Measurements from ENCODE around the gene EFCC1. TPM values are rescaled to one million over a fixed set of nuclear protein-coding genes. Genes with fewer than 3 reads are reported as not detected.
A peak's percentile ranks its signal among the peaks of the same experiment; 100 is the strongest.

EFCC1 gene
- total RNA-seq, 3 donors from 2014 or later: 1.6 to 3.9 (median 1.8) TPM

DNA sequence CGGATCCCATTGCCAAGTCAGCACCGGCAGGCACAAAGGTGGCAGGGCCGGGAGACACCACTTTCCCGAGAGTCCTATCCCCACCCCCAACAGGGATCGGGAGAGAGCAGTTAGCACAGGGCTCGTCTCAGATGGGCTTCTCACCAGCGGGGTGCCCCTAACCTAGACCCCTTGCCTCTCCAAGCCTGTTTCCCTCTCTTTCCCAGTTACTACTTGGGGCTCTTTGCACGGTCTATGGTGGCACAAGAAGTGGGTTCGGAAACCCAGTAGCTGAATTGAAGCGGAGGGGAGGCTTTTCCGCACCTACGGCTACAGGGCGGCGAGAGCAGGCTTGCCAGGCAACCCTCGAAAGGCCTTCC is 383 bp upstream of the EFCC1 start:
- intact Hi-C loops (cut with DNase I; ENCODE audit: low total_unique reads): no loop called here
- H3K27me3 ChIP-seq: peaks cover 0 to 27% of the 10 kb centered on the region in 2 donors
- DNase-seq (ENCODE audit: low spot score in 2 of 2): no peak
- H3K27ac ChIP-seq: peak overlapping the region; percentile 50 to 80
- peak overlapping the region; percentile 50 to 80 (median 61) for H3K4me3 ChIP-seq
- no peaks in the 10 kb centered on the region for H3K9me3 ChIP-seq
- peaks cover 3 to 8% of the 10 kb centered on the region in 2 donors for H3K4me1 ChIP-seq
- H3K36me3 ChIP-seq: no peaks in the 10 kb centered on the region
- TF ChIP-seq POLR2AphosphoS5 (IDR thresholded peaks at IDR 0.05) (no peak), POLR2A (IDR thresholded peaks at IDR 0.05) (no peak)
- TF ChIP-seq, protein P1, sequence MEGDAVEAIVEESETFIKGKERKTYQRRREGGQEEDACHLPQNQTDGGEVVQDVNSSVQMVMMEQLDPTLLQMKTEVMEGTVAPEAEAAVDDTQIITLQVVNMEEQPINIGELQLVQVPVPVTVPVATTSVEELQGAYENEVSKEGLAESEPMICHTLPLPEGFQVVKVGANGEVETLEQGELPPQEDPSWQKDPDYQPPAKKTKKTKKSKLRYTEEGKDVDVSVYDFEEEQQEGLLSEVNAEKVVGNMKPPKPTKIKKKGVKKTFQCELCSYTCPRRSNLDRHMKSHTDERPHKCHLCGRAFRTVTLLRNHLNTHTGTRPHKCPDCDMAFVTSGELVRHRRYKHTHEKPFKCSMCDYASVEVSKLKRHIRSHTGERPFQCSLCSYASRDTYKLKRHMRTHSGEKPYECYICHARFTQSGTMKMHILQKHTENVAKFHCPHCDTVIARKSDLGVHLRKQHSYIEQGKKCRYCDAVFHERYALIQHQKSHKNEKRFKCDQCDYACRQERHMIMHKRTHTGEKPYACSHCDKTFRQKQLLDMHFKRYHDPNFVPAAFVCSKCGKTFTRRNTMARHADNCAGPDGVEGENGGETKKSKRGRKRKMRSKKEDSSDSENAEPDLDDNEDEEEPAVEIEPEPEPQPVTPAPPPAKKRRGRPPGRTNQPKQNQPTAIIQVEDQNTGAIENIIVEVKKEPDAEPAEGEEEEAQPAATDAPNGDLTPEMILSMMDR (IDR thresholded peaks at IDR 0.05): no peak

DNA sequence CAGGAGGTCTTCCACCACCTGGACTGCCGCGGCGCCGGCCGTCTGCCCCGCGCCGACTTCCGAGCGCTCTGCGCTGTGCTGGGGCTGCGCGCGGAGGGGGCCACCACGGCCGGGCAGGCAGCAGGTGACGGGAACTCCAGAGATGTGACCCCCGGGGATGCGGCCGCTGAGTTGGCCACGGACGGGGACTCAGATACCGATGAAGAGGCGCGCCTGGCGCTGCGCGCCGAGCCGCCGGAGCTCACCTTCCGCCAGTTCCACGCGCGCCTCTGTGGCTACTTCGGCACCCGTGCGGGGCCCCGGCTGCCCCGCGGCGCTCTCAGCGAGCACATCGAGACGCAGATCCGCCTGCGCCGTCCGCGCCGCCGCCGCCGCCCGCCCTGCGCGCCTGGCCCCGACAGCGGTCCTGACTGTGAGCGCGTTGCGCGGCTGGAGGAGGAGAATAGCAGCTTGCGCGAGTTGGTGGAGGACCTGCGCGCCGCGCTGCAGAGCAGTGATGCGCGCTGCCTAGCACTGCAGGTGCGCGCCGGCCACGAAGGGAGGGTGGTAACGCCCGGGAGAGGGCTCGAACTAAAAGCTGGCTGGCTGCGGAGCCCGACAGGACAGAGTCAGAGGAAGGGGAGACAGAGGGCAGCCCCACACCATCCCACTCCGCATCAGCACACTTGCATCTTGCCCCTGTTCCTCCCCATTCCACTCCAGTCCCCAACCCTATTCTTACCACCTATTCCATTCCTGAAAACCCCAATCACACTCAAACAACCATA is 885 bp downstream of the EFCC1 start:
- H3K9me3 ChIP-seq: no peaks in the 10 kb centered on the region
- H3K4me3 ChIP-seq: peak overlapping the region; percentile 50 to 80 (median 61)
- H3K27me3 ChIP-seq: peaks cover 0 to 27% of the 10 kb centered on the region in 2 donors
- DNase-seq (ENCODE audit: low spot score in 2 of 2): no peak
- H3K27ac ChIP-seq: peak overlapping the region in 1 of 2 donors; percentile 80
- no peaks in the 10 kb centered on the region for H3K36me3 ChIP-seq
- peaks cover 3 to 8% of the 10 kb centered on the region in 2 donors for H3K4me1 ChIP-seq
- intact Hi-C loops (cut with DNase I; ENCODE audit: low total_unique reads): no loop called here
- TF ChIP-seq POLR2A (IDR thresholded peaks at IDR 0.05) (no peak), POLR2AphosphoS5 (IDR thresholded peaks at IDR 0.05) (no peak)
- TF ChIP-seq, protein P1 (IDR thresholded peaks at IDR 0.05): no peak

DNA sequence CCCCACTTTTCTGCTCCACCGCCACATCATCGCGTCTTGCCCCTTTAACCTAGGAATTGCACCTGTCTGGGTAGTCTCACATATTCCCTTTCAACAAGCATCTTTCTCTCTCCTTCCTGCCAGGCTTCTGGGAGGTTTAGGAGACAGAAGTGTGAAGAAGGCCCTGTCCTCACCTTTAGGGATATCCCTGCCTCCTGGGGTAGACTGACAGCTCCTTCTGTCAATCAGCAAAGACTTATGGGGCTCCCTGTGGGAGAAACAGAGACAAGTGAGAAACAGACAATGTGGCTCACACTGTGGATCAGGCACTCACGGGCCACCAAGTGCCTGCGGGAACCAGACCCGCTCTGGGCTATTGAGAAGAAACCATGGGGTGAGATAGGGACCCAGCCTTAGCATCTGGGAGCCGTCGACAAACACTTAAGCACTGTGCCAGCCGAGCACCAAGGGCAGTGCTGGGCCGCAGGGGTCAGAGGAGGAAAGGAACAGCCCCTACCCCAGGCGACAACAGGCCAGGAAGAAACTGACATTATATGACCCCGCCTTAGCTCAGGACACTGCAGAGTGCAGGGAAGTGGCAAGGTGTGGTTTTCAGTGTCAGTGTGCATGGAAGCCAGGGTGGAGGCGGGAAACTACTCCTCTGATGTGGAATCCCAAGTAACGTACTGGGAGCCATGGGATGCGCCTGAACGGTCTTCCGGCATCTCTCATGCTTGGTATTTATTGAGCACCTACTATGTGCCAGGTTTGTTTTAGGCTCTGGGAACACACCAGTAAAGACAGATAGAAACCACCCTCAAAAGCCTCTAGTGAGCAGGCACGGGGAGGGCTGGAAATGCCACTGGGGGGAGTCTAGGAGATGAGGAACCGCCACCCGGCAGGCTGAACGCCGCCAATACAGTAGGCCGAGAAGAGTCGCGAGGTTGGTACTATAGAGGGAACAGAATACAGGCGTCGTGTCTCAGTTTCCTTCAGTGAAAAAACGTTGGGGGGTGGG is 1.8 kb downstream of the EFCC1 start:
- H3K4me1 ChIP-seq: peaks cover 3 to 8% of the 10 kb centered on the region in 2 donors
- no peaks in the 10 kb centered on the region for H3K9me3 ChIP-seq
- H3K36me3 ChIP-seq: no peaks in the 10 kb centered on the region
- H3K4me3 ChIP-seq: peak overlapping the region in 2 of 3 donors; percentile 61 to 80
- peaks cover 0 to 27% of the 10 kb centered on the region in 2 donors for H3K27me3 ChIP-seq
- DNase-seq (ENCODE audit: low spot score in 2 of 2): no peak
- no peak overlapping the region for H3K27ac ChIP-seq
- no peak for TF ChIP-seq POLR2A (IDR thresholded peaks at IDR 0.05)
- TF ChIP-seq, protein P1 (IDR thresholded peaks at IDR 0.05): no peak
- no peak for TF ChIP-seq POLR2AphosphoS5 (IDR thresholded peaks at IDR 0.05)
- intact Hi-C loops (cut with DNase I; ENCODE audit: low total_unique reads): no loop called here

DNA sequence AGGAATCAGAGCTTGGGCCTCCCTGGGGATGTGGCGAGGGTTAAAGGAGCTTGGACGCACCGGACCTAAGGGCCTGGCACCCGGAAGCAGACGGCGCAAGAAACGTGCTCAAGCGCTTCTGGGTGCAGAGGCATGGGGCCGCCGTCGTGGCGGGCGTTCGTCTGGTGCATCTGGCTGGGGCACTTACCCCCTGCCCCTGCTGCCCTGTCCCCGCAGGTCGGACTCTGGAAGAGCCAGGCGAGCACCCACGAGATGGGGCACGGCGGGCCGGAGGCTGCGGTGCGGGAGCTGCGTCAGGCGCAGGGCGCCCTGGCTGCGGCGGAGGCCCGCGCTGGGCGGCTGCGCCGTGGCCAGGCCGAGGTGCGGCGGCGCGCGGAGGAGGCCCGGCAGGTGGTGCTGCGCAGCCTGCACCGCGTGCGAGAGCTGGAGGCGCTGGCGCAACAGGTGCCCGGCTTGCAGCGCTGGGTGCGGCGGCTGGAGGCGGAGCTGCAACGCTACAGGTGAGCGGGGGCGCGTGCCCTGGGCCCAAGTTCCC is 2.5 kb downstream of the EFCC1 start:
- Histone ChIP-seq H3K4me3 (peak overlapping the region in 2 of 3 donors; percentile 32 to 53), H3K4me1 (peaks cover 3 to 8% of the 10 kb centered on the region in 2 donors)
- TF ChIP-seq POLR2A (IDR thresholded peaks at IDR 0.05) (no peak), POLR2AphosphoS5 (IDR thresholded peaks at IDR 0.05) (no peak)
- TF ChIP-seq, protein P1 (IDR thresholded peaks at IDR 0.05): no peak

More for the DNA sequence above, 2.5 kb downstream of the EFCC1 start:
- Histone ChIP-seq H3K36me3 (no peaks in the 10 kb centered on the region), H3K9me3 (no peaks in the 10 kb centered on the region), H3K27ac (no peak overlapping the region), H3K27me3 (peaks cover 0 to 27% of the 10 kb centered on the region in 2 donors)
- no peak for DNase-seq (ENCODE audit: low spot score in 2 of 2)
- intact Hi-C loops (cut with DNase I; ENCODE audit: low total_unique reads): no loop called here
